Measurements from ENCODE around the gene ELOVL2.

The ELOVL2 gene

GRCh38 chr6:10961837-10962236, 82.3 kb downstream of the ELOVL2 start:
- no peak for DNase-seq (ENCODE audit: low spot score)
- Histone ChIP-seq H3K4me3 (no peak overlapping the region), H3K27ac (no peak overlapping the region)
- no peak for TF ChIP-seq CTCF (IDR thresholded peaks at IDR 0.05)

GRCh38 chr6:10960171-10960570, 83.9 kb downstream of the ELOVL2 start:
- no peak overlapping the region for H3K4me3 ChIP-seq
- no peak for DNase-seq (ENCODE audit: low spot score)
- H3K27ac ChIP-seq: no peak overlapping the region
- no peak for TF ChIP-seq CTCF (IDR thresholded peaks at IDR 0.05)

GRCh38 chr6:10957414-10957886, 86.7 kb downstream of the ELOVL2 start:
- no peak for TF ChIP-seq CTCF (IDR thresholded peaks at IDR 0.05)
- DNase-seq (ENCODE audit: low spot score): no peak
- H3K27ac ChIP-seq: no peak overlapping the region

GRCh38 chr6:10956776-10957175, 87.3 kb downstream of the ELOVL2 start:
- no peak for DNase-seq (ENCODE audit: low spot score)
- Histone ChIP-seq H3K27ac (no peak overlapping the region), H3K4me3 (no peak overlapping the region)
- TF ChIP-seq CTCF (IDR thresholded peaks at IDR 0.05): no peak

More at GRCh38 chr6:10957414-10957886, 86.7 kb downstream of the ELOVL2 start:
- H3K4me3 ChIP-seq: no peak overlapping the region

- no peak overlapping the region for H3K4me3 ChIP-seq
- H3K27ac ChIP-seq: no peak overlapping the region
- DNase-seq (ENCODE audit: low spot score): no peak
- no peak for TF ChIP-seq CTCF (IDR thresholded peaks at IDR 0.05)
Observed at GRCh38 chr6:10954590-10955010, 89.5 kb downstream of the ELOVL2 start.

GRCh38 chr6:10951675-10952282, 92.3 kb downstream of the ELOVL2 start:
- no peak for DNase-seq (ENCODE audit: low spot score)
- TF ChIP-seq CTCF (IDR thresholded peaks at IDR 0.05): no peak
- Histone ChIP-seq H3K27ac (no peak overlapping the region), H3K4me3 (no peak overlapping the region)
